ENCODE measurements around the gene ATP10A. TPM values are rescaled to one million over a fixed set of nuclear protein-coding genes. Genes with fewer than 3 reads are reported as not detected.
"Not testable (repeated sequence)": the region's sequence is repeated elsewhere in the genome, so short reads cannot be mapped to it uniquely, and the experiment has no call there.

Gene ATP10A
- total RNA-seq, 2 experiments from 2014 or later: 0.06 TPM; not detected in 1

DNA sequence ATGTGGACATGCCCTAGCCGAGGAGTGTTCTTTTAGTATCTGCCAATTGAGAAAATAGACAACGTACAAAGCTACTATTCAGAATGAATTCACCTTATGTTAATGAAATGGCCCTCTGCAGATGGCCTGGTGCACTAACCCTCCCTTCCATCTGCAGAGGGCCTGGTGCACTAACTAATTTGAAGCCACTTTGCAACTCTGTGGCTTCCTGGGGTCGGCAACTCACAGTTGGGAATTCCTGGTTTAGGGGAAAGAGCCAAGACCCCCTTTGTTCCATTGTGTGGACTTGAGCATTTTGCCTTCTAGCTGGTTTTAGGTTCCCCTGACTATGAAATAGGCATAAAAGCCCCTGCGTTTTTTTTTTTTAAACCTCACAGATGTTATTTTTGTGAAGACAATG, 220.0 kb downstream of the ATP10A start:
- no peaks in the 10 kb centered on the region for H3K9me2 ChIP-seq (ENCODE audit: insufficient read depth, low read length)
- no TSS peak for BruUV-seq (replicated peaks)
- POLR2A ChIA-PET: no interaction called here

DNA sequence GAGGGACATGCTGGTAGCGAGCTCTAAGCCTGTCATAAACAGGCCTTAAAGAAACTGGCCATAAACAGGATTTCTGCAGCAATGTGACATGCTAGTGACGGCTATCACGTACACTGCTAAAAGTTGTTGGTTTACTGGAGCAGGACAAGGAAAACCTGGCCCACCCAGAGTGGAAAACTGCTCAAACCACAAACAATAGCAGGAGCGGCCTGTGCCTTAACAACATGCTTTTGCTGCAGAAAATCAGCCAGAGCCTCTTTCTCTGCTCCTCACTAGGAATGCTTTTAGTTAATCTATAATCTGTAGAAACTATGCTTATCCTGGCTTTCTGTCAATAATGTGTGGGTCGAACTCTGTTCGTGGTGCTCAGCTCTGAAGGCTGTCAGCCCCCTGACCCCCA, 221.4 kb downstream of the ATP10A start:
- no peaks in the 10 kb centered on the region for H3K4me1 ChIP-seq (ENCODE audit: insufficient read depth, low read length, poor library complexity, severe bottlenecking)
- CTCF ChIA-PET (ENCODE audit: unreplicated experiment): no interaction called here
- no peaks in the 10 kb centered on the region for H3K9me3 ChIP-seq (ENCODE audit: low read length)
- H3K79me2 ChIP-seq (ENCODE audit: insufficient read depth, low read depth, low read length): no peaks in the 10 kb centered on the region
- no peaks in the 10 kb centered on the region for H3K36me3 ChIP-seq (ENCODE audit: insufficient read depth, low read length)
- H3K9me2 ChIP-seq (ENCODE audit: insufficient read depth, low read length): no peaks in the 10 kb centered on the region
- H4K20me1 ChIP-seq (ENCODE audit: insufficient read depth, low read length): no peaks in the 10 kb centered on the region
- TF ChIP-seq EZH2phosphoT487 (IDR thresholded peaks at IDR 0.05; ENCODE audit: borderline replicate concordance, low read depth, low read length) (no peak), CTCF (conservative IDR thresholded peaks at IDR 0.05; ENCODE audit: low read length) (no peak)
- no peak overlapping the region for H2AFZ ChIP-seq (ENCODE audit: low read length)
- BruUV-seq (replicated peaks): no TSS peak
- H3K27ac ChIP-seq (ENCODE audit: low read depth, low read length, poor library complexity, severe bottlenecking): no peak overlapping the region
- no peak overlapping the region for H3K4me2 ChIP-seq (ENCODE audit: low read length)
- intact Hi-C loops (cut with micrococcal nuclease; ENCODE audit: unreplicated experiment): no loop called here
- no peak overlapping the region for H3K4me3 ChIP-seq (ENCODE audit: low read depth, low read length, poor library complexity, severe bottlenecking)
- POLR2A ChIA-PET: no interaction called here
- no peak for DNase-seq (ENCODE audit: low spot score)

More for the DNA sequence above, 220.0 kb downstream of the ATP10A start:
- Histone ChIP-seq H2AFZ (ENCODE audit: low read length) (no peak overlapping the region), H3K79me2 (ENCODE audit: insufficient read depth, low read depth, low read length) (no peaks in the 10 kb centered on the region), H3K4me3 (ENCODE audit: low read depth, low read length, poor library complexity, severe bottlenecking) (no peak overlapping the region), H3K9me3 (ENCODE audit: low read length) (no peaks in the 10 kb centered on the region), H4K20me1 (ENCODE audit: insufficient read depth, low read length) (no peaks in the 10 kb centered on the region), H3K4me1 (ENCODE audit: insufficient read depth, low read length, poor library complexity, severe bottlenecking) (no peaks in the 10 kb centered on the region), H3K36me3 (ENCODE audit: insufficient read depth, low read length) (no peaks in the 10 kb centered on the region), H3K4me2 (ENCODE audit: low read length) (no peak overlapping the region), H3K27ac (ENCODE audit: low read depth, low read length, poor library complexity, severe bottlenecking) (no peak overlapping the region)
- no peak for DNase-seq (ENCODE audit: low spot score)
- intact Hi-C loops (cut with micrococcal nuclease; ENCODE audit: unreplicated experiment): no loop called here
- CTCF ChIA-PET (ENCODE audit: unreplicated experiment): no interaction called here
- TF ChIP-seq EZH2phosphoT487 (IDR thresholded peaks at IDR 0.05; ENCODE audit: borderline replicate concordance, low read depth, low read length): no peak
- TF ChIP-seq CTCF (conservative IDR thresholded peaks at IDR 0.05; ENCODE audit: low read length): no peak

DNA sequence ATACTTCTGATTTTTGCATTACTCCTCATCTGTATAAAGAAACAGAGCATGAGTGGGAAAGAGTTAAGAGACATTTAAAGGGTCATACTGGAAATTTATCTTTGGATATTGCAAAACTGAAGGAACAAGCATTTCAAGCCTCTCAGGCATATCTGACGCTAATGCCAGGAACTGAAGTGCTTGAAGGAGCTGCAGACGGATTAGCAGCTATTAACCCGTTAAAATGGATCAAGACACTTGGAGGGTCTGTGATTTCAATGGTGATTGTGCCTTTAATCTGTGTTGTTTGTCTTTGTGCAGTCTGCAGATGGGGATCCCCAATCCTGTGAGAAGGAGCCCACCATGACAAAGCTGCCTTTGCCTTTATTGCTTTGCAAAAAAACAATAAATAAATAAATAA, 221.8 kb downstream of the ATP10A start:
- no peak overlapping the region for H3K4me3 ChIP-seq (ENCODE audit: low read depth, low read length, poor library complexity, severe bottlenecking)
- no peaks in the 10 kb centered on the region for H4K20me1 ChIP-seq (ENCODE audit: insufficient read depth, low read length)
- TF ChIP-seq EZH2phosphoT487 (IDR thresholded peaks at IDR 0.05; ENCODE audit: borderline replicate concordance, low read depth, low read length): no peak
- TF ChIP-seq CTCF (conservative IDR thresholded peaks at IDR 0.05; ENCODE audit: low read length): no peak
- no peaks in the 10 kb centered on the region for H3K9me3 ChIP-seq (ENCODE audit: low read length)
- no peak for DNase-seq (ENCODE audit: low spot score)
- no peaks in the 10 kb centered on the region for H3K4me1 ChIP-seq (ENCODE audit: insufficient read depth, low read length, poor library complexity, severe bottlenecking)
- H2AFZ ChIP-seq (ENCODE audit: low read length): no peak overlapping the region
- POLR2A ChIA-PET: no interaction called here
- no peaks in the 10 kb centered on the region for H3K9me2 ChIP-seq (ENCODE audit: insufficient read depth, low read length)
- BruUV-seq (replicated peaks): no TSS peak
- CTCF ChIA-PET (ENCODE audit: unreplicated experiment): no interaction called here
- intact Hi-C loops (cut with micrococcal nuclease; ENCODE audit: unreplicated experiment): no loop called here
- no peak overlapping the region for H3K4me2 ChIP-seq (ENCODE audit: low read length)
- H3K36me3 ChIP-seq (ENCODE audit: insufficient read depth, low read length): no peaks in the 10 kb centered on the region
- H3K27ac ChIP-seq (ENCODE audit: low read depth, low read length, poor library complexity, severe bottlenecking): no peak overlapping the region
- no peaks in the 10 kb centered on the region for H3K79me2 ChIP-seq (ENCODE audit: insufficient read depth, low read depth, low read length)

GRCh38 chr15:25640959-25641358, 222.2 kb downstream of the ATP10A start:
- H3K4me1 ChIP-seq (ENCODE audit: insufficient read depth, low read length, poor library complexity, severe bottlenecking); DNase-seq (ENCODE audit: low spot score); CTCF ChIA-PET (ENCODE audit: unreplicated experiment); intact Hi-C loops (cut with micrococcal nuclease; ENCODE audit: unreplicated experiment); BruUV-seq (replicated peaks); H3K4me2 ChIP-seq (ENCODE audit: low read length); H3K36me3 ChIP-seq (ENCODE audit: insufficient read depth, low read length); H3K9me3 ChIP-seq (ENCODE audit: low read length); H3K79me2 ChIP-seq (ENCODE audit: insufficient read depth, low read depth, low read length); H3K9me2 ChIP-seq (ENCODE audit: insufficient read depth, low read length); H3K4me3 ChIP-seq (ENCODE audit: low read depth, low read length, poor library complexity, severe bottlenecking); H2AFZ ChIP-seq (ENCODE audit: low read length); POLR2A ChIA-PET; H3K27ac ChIP-seq (ENCODE audit: low read depth, low read length, poor library complexity, severe bottlenecking); H4K20me1 ChIP-seq (ENCODE audit: insufficient read depth, low read length): not testable (repeated sequence)
